OCI-LY3 (cell line): ENCODE measurements around the gene CAMK2G.

ENCODE experiments used
- H2AFZ ChIP-seq: fragments of 200-600, 300-600 bp; shearing (Covaris generic); 2 replicates; pipeline ENCODE4 v1.6.0; 2014; ENCODE audit warnings: antibody characterized with exemption, low read depth, low read length
- H3K27ac ChIP-seq: fragments of 200-600, 300-600 bp; sonication (generic); 2 replicates; pipeline ENCODE4 v1.5.1; 2014; ENCODE audit warnings: mild to moderate bottlenecking, low read length, moderate library complexity, mixed read lengths
- H3K27me3 ChIP-seq: fragments of 200-600, 300-600 bp; sonication (generic); 2 replicates; pipeline ENCODE4 v1.6.1; 2014; ENCODE audit warnings: low read depth, low read length, mixed read lengths
- H3K36me3 ChIP-seq: fragments of 200-600, 300-600 bp; sonication (generic); replicated peaks from 2 replicates; pipeline ENCODE3; 2014; ENCODE audit warnings: low read depth, low read length, mixed read lengths
- H3K4me1 ChIP-seq: fragments of 300-600, 200-600 bp; sonication (generic); 2 replicates; pipeline ENCODE4 v1.6.1; 2014; ENCODE audit warnings: low read length, mixed read lengths
- H3K4me2 ChIP-seq: fragments of 200-600, 300-600 bp; sonication (generic); 2 replicates; pipeline ENCODE4 v1.6.1; 2014; ENCODE audit warnings: low read length, mixed read lengths
- H3K4me3 ChIP-seq: fragments of 300-600, 200-600 bp; sonication (generic); 2 replicates; pipeline ENCODE4 v1.5.1; 2014; ENCODE audit warnings: antibody characterized with exemption, mild to moderate bottlenecking, low read length, moderate library complexity
- H3K79me2 ChIP-seq: fragments of 300-600, 200-600 bp; shearing (Covaris generic); 2 replicates; pipeline ENCODE4 v1.6.1; 2014; ENCODE audit warnings: mild to moderate bottlenecking, low read length, mixed read lengths
- H3K9ac ChIP-seq: fragments of 300-600, 200-600 bp; shearing (Covaris generic); 2 replicates; pipeline ENCODE4 v1.6.0; 2014; ENCODE audit warnings: mild to moderate bottlenecking, low read length, moderate library complexity
- H3K9me3 ChIP-seq: fragments of 200-600, 300-600 bp; shearing (Covaris generic); 2 replicates; pipeline ENCODE4 v1.6.1; 2014; ENCODE audit warnings: low read length, mixed read lengths; ENCODE audit not compliant: insufficient read depth
- H4K20me1 ChIP-seq: fragments of 200-600, 300-600 bp; sonication (generic); 2 replicates; pipeline ENCODE4 v1.6.1; 2016; ENCODE audit warnings: low read length, mixed read lengths; ENCODE audit not compliant: insufficient read depth
- EZH2phosphoT487 ChIP-seq: fragments of 200-600 bp; shearing (Covaris generic); IDR thresholded peaks from 2 replicates; pipeline ENCODE4 v1.6.1; 2018; ENCODE audit warnings: antibody characterized with exemption, mixed run types, low read depth
- TF ChIP-seq, protein P1 (sequence below): fragments of 200-600, 300-600 bp; sonication (generic); IDR thresholded peaks from 2 replicates; pipeline ENCODE4 v1.5.1; 2014; ENCODE audit warnings: antibody characterized with exemption, low read length, low read depth

CAMK2G gene

DNA sequence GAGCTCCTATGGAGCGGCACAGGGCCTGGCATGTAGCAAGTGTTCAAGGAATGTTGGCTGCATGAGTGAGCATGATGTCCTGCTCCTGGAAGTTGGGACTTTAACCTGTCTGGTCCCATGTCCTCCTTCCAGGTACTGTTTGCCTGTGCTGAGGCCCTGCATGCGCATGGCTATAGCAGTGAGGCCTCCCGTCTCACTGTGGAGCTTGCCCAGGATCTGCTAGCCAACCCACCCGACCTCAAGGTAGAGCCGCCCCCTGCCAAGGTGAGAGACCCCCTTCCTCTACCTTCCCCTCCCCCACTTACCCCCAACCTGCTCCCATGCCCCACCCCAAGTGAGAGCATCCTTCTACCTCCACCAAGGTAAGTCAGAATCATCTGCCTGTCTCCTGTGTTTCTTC lies 80.9 kb downstream of the CAMK2G start:
- Histone ChIP-seq H3K36me3 (peaks cover 7% of the 10 kb centered on the region), H3K4me1 (no peaks in the 10 kb centered on the region), H4K20me1 (no peaks in the 10 kb centered on the region)

DNA sequence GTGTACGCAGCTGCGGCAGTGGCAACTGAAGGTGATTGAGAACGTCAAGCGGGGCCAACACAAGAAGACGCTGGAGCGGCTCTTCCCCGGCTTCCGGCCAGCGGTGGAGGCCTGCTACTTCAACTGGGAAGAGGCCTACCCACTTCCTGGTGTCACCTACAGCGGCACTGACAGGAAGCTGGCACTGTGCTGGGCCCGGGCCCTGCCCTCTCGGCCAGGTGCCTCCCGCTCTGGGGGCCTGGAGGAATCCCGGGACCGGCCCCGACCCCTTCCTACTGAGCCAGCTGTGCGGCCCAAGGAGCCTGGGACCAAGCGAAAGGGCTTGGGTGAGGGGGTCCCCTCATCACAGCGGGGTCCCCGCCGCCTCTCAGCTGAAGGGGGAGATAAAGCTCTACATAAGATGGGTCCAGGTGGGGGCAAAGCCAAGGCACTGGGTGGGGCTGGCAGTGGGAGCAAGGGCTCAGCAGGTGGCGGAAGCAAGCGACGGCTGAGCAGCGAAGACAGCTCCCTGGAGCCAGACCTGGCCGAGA lies 82.4 kb downstream of the CAMK2G start:
- TF ChIP-seq, protein P1, sequence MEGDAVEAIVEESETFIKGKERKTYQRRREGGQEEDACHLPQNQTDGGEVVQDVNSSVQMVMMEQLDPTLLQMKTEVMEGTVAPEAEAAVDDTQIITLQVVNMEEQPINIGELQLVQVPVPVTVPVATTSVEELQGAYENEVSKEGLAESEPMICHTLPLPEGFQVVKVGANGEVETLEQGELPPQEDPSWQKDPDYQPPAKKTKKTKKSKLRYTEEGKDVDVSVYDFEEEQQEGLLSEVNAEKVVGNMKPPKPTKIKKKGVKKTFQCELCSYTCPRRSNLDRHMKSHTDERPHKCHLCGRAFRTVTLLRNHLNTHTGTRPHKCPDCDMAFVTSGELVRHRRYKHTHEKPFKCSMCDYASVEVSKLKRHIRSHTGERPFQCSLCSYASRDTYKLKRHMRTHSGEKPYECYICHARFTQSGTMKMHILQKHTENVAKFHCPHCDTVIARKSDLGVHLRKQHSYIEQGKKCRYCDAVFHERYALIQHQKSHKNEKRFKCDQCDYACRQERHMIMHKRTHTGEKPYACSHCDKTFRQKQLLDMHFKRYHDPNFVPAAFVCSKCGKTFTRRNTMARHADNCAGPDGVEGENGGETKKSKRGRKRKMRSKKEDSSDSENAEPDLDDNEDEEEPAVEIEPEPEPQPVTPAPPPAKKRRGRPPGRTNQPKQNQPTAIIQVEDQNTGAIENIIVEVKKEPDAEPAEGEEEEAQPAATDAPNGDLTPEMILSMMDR: no peak
- Histone ChIP-seq H3K4me3 (no peak overlapping the region), H3K27ac (no peak overlapping the region), H3K36me3 (peaks cover 7% of the 10 kb centered on the region), H4K20me1 (no peaks in the 10 kb centered on the region), H3K27me3 (no peaks in the 10 kb centered on the region), H3K9me3 (no peaks in the 10 kb centered on the region), H3K9ac (no peak overlapping the region), H3K4me2 (no peak overlapping the region), H2AFZ (no peak overlapping the region), H3K4me1 (no peaks in the 10 kb centered on the region), H3K79me2 (peaks cover 5% of the 10 kb centered on the region; the same call in 1 of the 2 replicates)

More for the DNA sequence above, 80.9 kb downstream of the CAMK2G start:
- no peaks in the 10 kb centered on the region for H3K27me3 ChIP-seq
- no peak overlapping the region for H3K27ac ChIP-seq
- H3K9me3 ChIP-seq: no peaks in the 10 kb centered on the region
- no peak overlapping the region for H2AFZ ChIP-seq
- H3K4me3 ChIP-seq: no peak overlapping the region
- TF ChIP-seq, protein P1: no peak
- TF ChIP-seq EZH2phosphoT487: no peak
- H3K79me2 ChIP-seq: no peaks in the 10 kb centered on the region
- H3K4me2 ChIP-seq: no peak overlapping the region
- H3K9ac ChIP-seq: no peak overlapping the region

GRCh38 chr10:73790886-73791625 lies 83.3 kb downstream of the CAMK2G start:
- Histone ChIP-seq H3K79me2 (peaks cover 12% of the 10 kb centered on the region), H3K27ac (no peak overlapping the region), H3K9me3 (no peaks in the 10 kb centered on the region), H3K9ac (no peak overlapping the region), H3K4me2 (no peak overlapping the region), H4K20me1 (no peaks in the 10 kb centered on the region), H2AFZ (no peak overlapping the region), H3K4me1 (peaks cover 4% of the 10 kb centered on the region), H3K27me3 (no peaks in the 10 kb centered on the region), H3K4me3 (no peak overlapping the region), H3K36me3 (peaks cover 7% of the 10 kb centered on the region)
- TF ChIP-seq, protein P1: no peak
- no peak for TF ChIP-seq EZH2phosphoT487

DNA sequence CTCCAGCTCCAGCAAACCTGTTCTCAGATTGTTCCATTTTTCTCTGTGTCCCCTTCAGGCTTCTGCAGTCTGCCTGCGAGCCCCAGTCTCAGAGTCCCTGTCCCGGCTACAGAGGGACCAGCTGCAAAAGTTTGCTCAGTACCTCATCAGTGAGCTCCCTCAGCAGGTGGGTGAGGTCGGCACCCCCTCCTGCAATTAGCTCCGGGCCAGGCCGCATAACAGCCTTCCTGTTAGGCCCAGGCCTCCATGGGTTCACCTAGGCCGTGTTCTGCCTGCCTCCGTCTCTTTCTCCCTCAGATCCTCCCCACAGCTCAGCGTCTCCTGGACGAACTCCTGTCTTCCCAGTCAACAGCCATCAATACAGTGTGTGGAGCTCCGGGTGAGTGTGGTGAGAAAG lies 84.7 kb downstream of the CAMK2G start:
- Histone ChIP-seq H3K4me2 (no peak overlapping the region), H3K36me3 (peaks cover 7% of the 10 kb centered on the region), H2AFZ (no peak overlapping the region), H3K9me3 (no peaks in the 10 kb centered on the region), H4K20me1 (no peaks in the 10 kb centered on the region), H3K4me1 (peaks cover 7% of the 10 kb centered on the region), H3K79me2 (peaks cover 17% of the 10 kb centered on the region), H3K27ac (no peak overlapping the region), H3K4me3 (no peak overlapping the region), H3K27me3 (no peaks in the 10 kb centered on the region), H3K9ac (no peak overlapping the region)
- TF ChIP-seq EZH2phosphoT487: no peak
- TF ChIP-seq, protein P1: no peak
